ENCODE results near the gene TET2. TPM values are rescaled to one million over a fixed set of nuclear protein-coding genes. Genes with fewer than 3 reads are reported as not detected.
"Not testable (repeated sequence)": the region's sequence is repeated elsewhere in the genome, so short reads cannot be mapped to it uniquely, and the experiment has no call there.

Gene TET2
- total RNA-seq, 1 donor from 2014 or later = 5.0 TPM

- DNase-seq (ENCODE audit: low read depth) = no peak
- no peak for TF ChIP-seq CTCF (conservative IDR thresholded peaks at IDR 0.05; ENCODE audit: low read depth, low read length)
Measured at GRCh38 chr4:105293360-105293759, 146.7 kb downstream of the TET2 start.

GRCh38 chr4:105296672-105297071 lies 150.0 kb downstream of the TET2 start:
- no peak for DNase-seq (ENCODE audit: low read depth)
- no peak for TF ChIP-seq CTCF (conservative IDR thresholded peaks at IDR 0.05; ENCODE audit: low read depth, low read length)
- no peak overlapping the region for H3K4me3 ChIP-seq (ENCODE audit: low read depth, low read length)

More at GRCh38 chr4:105293360-105293759, 146.7 kb downstream of the TET2 start:
- no peak overlapping the region for H3K4me3 ChIP-seq (ENCODE audit: low read depth, low read length)

GRCh38 chr4:105299027-105299426 lies 152.4 kb downstream of the TET2 start:
- H3K4me3 ChIP-seq (ENCODE audit: low read depth, low read length); DNase-seq (ENCODE audit: low read depth): not testable (repeated sequence)

GRCh38 chr4:105304085-105304484 lies 157.4 kb downstream of the TET2 start:
- no peak for TF ChIP-seq CTCF (conservative IDR thresholded peaks at IDR 0.05; ENCODE audit: low read depth, low read length)
- H3K4me3 ChIP-seq (ENCODE audit: low read depth, low read length) = no peak overlapping the region
- DNase-seq (ENCODE audit: low read depth) = no peak

GRCh38 chr4:105305019-105305836 lies 158.6 kb downstream of the TET2 start:
- DNase-seq (ENCODE audit: low read depth) = no peak

GRCh38 chr4:105306158-105306781 lies 159.6 kb downstream of the TET2 start:
- no peak for TF ChIP-seq CTCF (conservative IDR thresholded peaks at IDR 0.05; ENCODE audit: low read depth, low read length)
- no peak for DNase-seq (ENCODE audit: low read depth)
- H3K4me3 ChIP-seq (ENCODE audit: low read depth, low read length) = no peak overlapping the region

More at GRCh38 chr4:105305019-105305836, 158.6 kb downstream of the TET2 start:
- TF ChIP-seq CTCF (conservative IDR thresholded peaks at IDR 0.05; ENCODE audit: low read depth, low read length) = no peak
- no peak overlapping the region for H3K4me3 ChIP-seq (ENCODE audit: low read depth, low read length)

- no peak for DNase-seq (ENCODE audit: low read depth)
- H3K4me3 ChIP-seq (ENCODE audit: low read depth, low read length) = no peak overlapping the region
- no peak for TF ChIP-seq CTCF (conservative IDR thresholded peaks at IDR 0.05; ENCODE audit: low read depth, low read length)
Measured at GRCh38 chr4:105306820-105307219, 160.1 kb downstream of the TET2 start.
